Astrocyte (in vitro differentiated cells and primary cell): ENCODE measurements around the gene BCAS1. TPM values are rescaled to one million over a fixed set of nuclear protein-coding genes. Genes with fewer than 3 reads are reported as not detected.

Source experiments
- DNase-seq: peaks from one replicate; pipeline ENCODE4 v3.0.0-alpha.2; 2010; ENCODE audit warnings: low read depth
- FAIRE-seq: peaks from 2 replicates; lab custom pipeline; 2011; peaks lifted over from hg19 to GRCh38; lab: Jason Lieb, UNC
- H2AFZ ChIP-seq: 2 replicates; pipeline ENCODE4 v1.6.0; 2012; ENCODE audit warnings: low read depth, low read length, inconsistent platforms
- H3K27ac ChIP-seq: 2 replicates; pipeline ENCODE4 v1.5.1; 2011; ENCODE audit warnings: low read depth, low read length, inconsistent platforms
- H3K27me3 ChIP-seq: 2 replicates; pipeline ENCODE4 v1.6.0; 2011; ENCODE audit warnings: low read length, inconsistent platforms; ENCODE audit not compliant: insufficient read depth
- H3K36me3 ChIP-seq: 2 replicates; pipeline ENCODE4 v1.5.1; 2011; ENCODE audit warnings: low read length, inconsistent platforms; ENCODE audit not compliant: insufficient read depth
- H3K4me1 ChIP-seq: 2 replicates; pipeline ENCODE4 v1.5.1; 2011; ENCODE audit warnings: low read length, inconsistent platforms; ENCODE audit not compliant: insufficient read depth
- H3K4me2 ChIP-seq: 2 replicates; pipeline ENCODE4 v1.6.0; 2012; ENCODE audit warnings: low read length, inconsistent platforms
- H3K4me3 ChIP-seq: 2 replicates; pipeline ENCODE4 v1.5.1; 2011; ENCODE audit warnings: low read depth, mild to moderate bottlenecking, low read length, inconsistent platforms; ENCODE audit not compliant: insufficient read depth
- H3K79me2 ChIP-seq: 2 replicates; pipeline ENCODE4 v1.6.0; 2012; ENCODE audit warnings: mild to moderate bottlenecking, low read length, inconsistent platforms; ENCODE audit not compliant: insufficient read depth
- H3K9ac ChIP-seq: 2 replicates; pipeline ENCODE4 v1.6.0; 2012; ENCODE audit warnings: mild to moderate bottlenecking, low read length, inconsistent platforms
- H3K9me3 ChIP-seq: 2 replicates; pipeline ENCODE4 v1.5.1; 2012; ENCODE audit warnings: low read depth, mild to moderate bottlenecking, low read length, inconsistent platforms; ENCODE audit not compliant: insufficient read depth
- H4K20me1 ChIP-seq: 2 replicates; pipeline ENCODE4 v1.6.0; 2012; ENCODE audit warnings: low read length, inconsistent platforms; ENCODE audit not compliant: insufficient read depth
- H3K27ac Mint-ChIP-seq: one replicate; pipeline ENCODE4 v1.8.0; 2021; ENCODE audit warnings: mild to moderate bottlenecking, mixed read lengths; ENCODE audit not compliant: unreplicated experiment
- H3K27me3 Mint-ChIP-seq: one replicate; pipeline ENCODE4 v1.8.0; 2021; ENCODE audit warnings: low read depth, mixed read lengths; ENCODE audit not compliant: unreplicated experiment
- H3K36me3 Mint-ChIP-seq: one replicate; pipeline ENCODE4 v1.8.0; 2021; ENCODE audit warnings: low read depth, mixed read lengths; ENCODE audit not compliant: unreplicated experiment
- H3K4me1 Mint-ChIP-seq: one replicate; pipeline ENCODE4 v1.8.0; 2021; ENCODE audit warnings: low read depth, mixed read lengths; ENCODE audit not compliant: unreplicated experiment
- H3K4me3 Mint-ChIP-seq: one replicate; pipeline ENCODE4 v1.8.0; 2021; ENCODE audit warnings: mild to moderate bottlenecking, moderate library complexity, mixed read lengths; ENCODE audit not compliant: unreplicated experiment
- H3K9me3 Mint-ChIP-seq: one replicate; pipeline ENCODE4 v1.8.0; 2021; ENCODE audit warnings: mild to moderate bottlenecking, mixed read lengths; ENCODE audit not compliant: unreplicated experiment
- CTCF ChIP-seq: IDR thresholded peaks from 2 replicates; pipeline ENCODE4 v1.5.1; 2011; ENCODE audit warnings: low read depth, mild to moderate bottlenecking, inconsistent platforms, low read length, moderate library complexity; ENCODE audit not compliant: insufficient read depth
- EZH2 ChIP-seq: IDR thresholded peaks from 2 replicates; pipeline ENCODE4 v1.6.1; 2012; ENCODE audit warnings: mild to moderate bottlenecking, low read length, inconsistent platforms; ENCODE audit not compliant: insufficient read depth
- total RNA-seq: library from RNA; stranded (reverse); gene quantifications from 2 replicates; pipeline ENCODE4 v1.2.1, GENCODE V29; 2021

BCAS1 gene
- total RNA-seq, 1 donor from 2014 or later = not detected

- H3K9me3 ChIP-seq = no peaks in the 10 kb centered on the region
- DNase-seq (no peak), FAIRE-seq (no peak)
- no peak overlapping the region for H2AFZ ChIP-seq
- H3K27ac ChIP-seq = no peak overlapping the region
- H3K4me1 Mint-ChIP-seq = peaks cover 18% of the 10 kb centered on the region
- peaks cover 24% of the 10 kb centered on the region for H3K4me1 ChIP-seq
- H3K4me3 ChIP-seq = no peak overlapping the region
- no peaks in the 10 kb centered on the region for H3K36me3 Mint-ChIP-seq
- H4K20me1 ChIP-seq = no peaks in the 10 kb centered on the region
- no peak overlapping the region for H3K9ac ChIP-seq
- no peak for TF ChIP-seq CTCF
- no peak for TF ChIP-seq EZH2
- H3K27me3 ChIP-seq = no peaks in the 10 kb centered on the region
- no peak overlapping the region for H3K27ac Mint-ChIP-seq
- no peaks in the 10 kb centered on the region for H3K36me3 ChIP-seq
- H3K79me2 ChIP-seq = no peaks in the 10 kb centered on the region
- H3K27me3 Mint-ChIP-seq = no peaks in the 10 kb centered on the region
- peaks cover 5% of the 10 kb centered on the region for H3K9me3 Mint-ChIP-seq
- no peak overlapping the region for H3K4me3 Mint-ChIP-seq
- no peak overlapping the region for H3K4me2 ChIP-seq
Measured at GRCh38 chr20:53920647-53921245, 149.6 kb downstream of the BCAS1 start.

DNA sequence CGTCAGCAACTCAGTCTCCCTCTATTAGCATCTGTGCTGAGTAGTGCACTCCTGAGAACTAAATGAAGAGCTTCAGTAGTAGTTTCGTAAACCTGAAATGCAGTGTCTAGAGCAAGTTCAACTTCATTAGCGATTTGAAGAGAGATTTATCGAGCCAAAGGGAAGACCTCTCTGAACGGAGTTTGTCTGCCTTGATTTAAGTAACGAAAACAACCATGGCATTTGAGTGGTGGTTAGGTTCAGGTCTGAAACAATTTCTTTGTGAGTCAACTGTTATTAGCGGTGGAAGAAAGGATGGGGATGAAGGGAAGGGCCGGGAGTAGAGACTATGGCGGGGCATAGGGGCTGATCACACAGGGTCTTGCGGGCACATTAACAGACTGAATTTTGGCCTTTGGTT, 150.5 kb downstream of the BCAS1 start:
- H4K20me1 ChIP-seq = no peaks in the 10 kb centered on the region
- FAIRE-seq (no peak), DNase-seq (no peak)
- no peak for TF ChIP-seq CTCF
- TF ChIP-seq EZH2 = no peak
- Mint-ChIP-seq H3K27me3 (no peaks in the 10 kb centered on the region), H3K4me1 (peaks cover 26% of the 10 kb centered on the region), H3K9me3 (peaks cover 5% of the 10 kb centered on the region), H3K36me3 (no peaks in the 10 kb centered on the region), H3K4me3 (no peak overlapping the region), H3K27ac (no peak overlapping the region)
- H3K27me3 ChIP-seq = no peaks in the 10 kb centered on the region
- H3K27ac ChIP-seq = no peak overlapping the region
- H3K4me2 ChIP-seq = no peak overlapping the region
- H3K4me1 ChIP-seq = peaks cover 29% of the 10 kb centered on the region
- H2AFZ ChIP-seq = no peak overlapping the region
- H3K79me2 ChIP-seq = no peaks in the 10 kb centered on the region
- no peaks in the 10 kb centered on the region for H3K36me3 ChIP-seq
- no peak overlapping the region for H3K9ac ChIP-seq
- no peaks in the 10 kb centered on the region for H3K9me3 ChIP-seq
- H3K4me3 ChIP-seq = no peak overlapping the region

DNA sequence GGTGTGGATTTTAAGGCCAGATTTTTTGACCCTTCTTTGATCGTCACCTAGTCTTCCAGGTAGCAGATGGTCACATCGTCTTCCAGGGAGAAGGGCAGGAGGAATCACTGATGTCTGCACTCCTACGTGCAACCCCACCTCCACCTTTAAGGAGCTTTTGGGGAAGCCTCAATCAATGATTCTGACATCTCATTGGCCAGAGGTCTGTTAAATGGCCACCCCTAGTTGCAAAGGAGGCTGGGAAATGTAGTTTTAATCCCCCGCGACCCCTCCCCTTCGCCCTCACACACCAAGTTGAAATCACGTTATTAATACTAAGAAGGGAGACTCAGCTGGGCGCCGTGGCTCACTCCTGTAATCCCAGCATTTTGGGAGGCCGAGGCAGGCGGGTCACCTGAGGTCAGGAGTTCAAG, 151.4 kb downstream of the BCAS1 start:
- H3K4me3 ChIP-seq = no peak overlapping the region
- no peaks in the 10 kb centered on the region for H3K27me3 ChIP-seq
- peaks cover 38% of the 10 kb centered on the region for H3K4me1 ChIP-seq
- no peak overlapping the region for H3K27ac Mint-ChIP-seq
- DNase-seq = no peak
- no peak overlapping the region for H2AFZ ChIP-seq
- H3K4me1 Mint-ChIP-seq = peaks cover 35% of the 10 kb centered on the region
- FAIRE-seq = no peak
- no peak overlapping the region for H3K9ac ChIP-seq
- H4K20me1 ChIP-seq = no peaks in the 10 kb centered on the region
- no peaks in the 10 kb centered on the region for H3K79me2 ChIP-seq
- TF ChIP-seq EZH2 (no peak), CTCF (no peak)
- no peaks in the 10 kb centered on the region for H3K9me3 ChIP-seq
- H3K4me3 Mint-ChIP-seq = no peak overlapping the region
- no peaks in the 10 kb centered on the region for H3K36me3 Mint-ChIP-seq
- no peak overlapping the region for H3K27ac ChIP-seq
- H3K4me2 ChIP-seq = no peak overlapping the region
- H3K9me3 Mint-ChIP-seq = peaks cover 2% of the 10 kb centered on the region
- H3K27me3 Mint-ChIP-seq = no peaks in the 10 kb centered on the region
- H3K36me3 ChIP-seq = no peaks in the 10 kb centered on the region
